ENCODE results near the gene CTIF.
"Not testable (repeated sequence)": the region's sequence is repeated elsewhere in the genome, so short reads cannot be mapped to it uniquely, and the experiment has no call there.

CTIF gene

DNA sequence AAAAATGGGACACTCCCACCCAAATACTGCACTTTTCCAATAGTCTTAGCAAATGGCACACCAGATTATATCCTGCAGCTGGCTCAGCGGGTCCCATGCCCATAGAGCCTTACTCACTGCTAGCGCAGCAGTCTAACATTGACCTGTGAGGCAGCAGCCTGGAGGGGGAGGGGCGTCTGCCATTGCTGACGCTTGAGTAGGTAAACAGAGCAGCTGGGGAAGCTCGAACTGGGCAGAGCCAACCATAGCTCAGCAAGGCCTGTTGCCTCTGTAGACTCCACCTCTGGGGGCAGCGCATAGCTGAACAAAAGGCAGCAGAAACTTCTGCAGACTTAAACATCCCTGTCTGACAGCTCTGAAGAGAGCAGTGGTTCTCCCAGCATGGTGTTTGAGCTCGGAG, 110.4 kb downstream of the CTIF start:
- DNase-seq, result no peak

DNA sequence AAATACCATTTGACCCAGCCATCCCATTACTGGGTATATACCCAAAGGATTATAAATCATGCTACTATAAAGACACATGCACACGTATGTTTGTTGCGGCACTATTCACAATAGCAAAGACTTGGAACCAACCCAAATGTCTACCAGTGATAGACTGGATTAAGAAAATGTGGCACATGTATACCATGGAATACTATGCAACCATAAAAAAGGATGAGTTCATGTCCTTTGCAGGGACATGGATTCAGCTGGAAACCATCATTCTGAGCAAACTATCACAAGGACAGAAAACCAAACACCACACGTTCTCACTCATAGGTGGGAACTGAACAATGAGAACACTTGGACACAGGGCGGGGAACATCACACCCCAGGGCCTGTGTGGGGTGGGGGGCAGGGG, 115.8 kb downstream of the CTIF start:
- not testable (repeated sequence) for DNase-seq

- DNase-seq, result no peak
Measured at GRCh38 chr18:48655508-48655907, 116.7 kb downstream of the CTIF start.

- no peak for DNase-seq
Measured at GRCh38 chr18:48656176-48656575, 117.3 kb downstream of the CTIF start.

DNA sequence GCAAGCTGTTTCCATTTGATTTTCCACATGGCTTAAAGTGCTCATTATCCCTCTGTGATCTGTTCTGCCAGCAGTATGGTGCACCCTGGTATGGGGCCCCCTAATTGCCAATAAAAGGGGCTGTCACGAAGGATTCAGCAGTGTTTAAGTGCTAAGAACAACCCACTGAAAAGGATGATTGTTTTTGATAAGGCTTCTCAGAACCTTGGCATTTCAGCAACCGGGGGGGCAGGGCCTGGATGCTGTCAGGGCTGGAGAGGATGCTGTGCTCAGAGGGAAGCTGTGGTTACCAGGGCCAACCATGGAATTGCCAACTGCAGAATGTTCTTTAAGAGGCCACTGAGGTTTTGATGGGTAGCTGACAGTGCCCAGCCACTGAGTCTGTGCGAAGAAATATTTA, 117.8 kb downstream of the CTIF start:
- DNase-seq, result no peak

- no peak for DNase-seq
Measured at GRCh38 chr18:48657447-48658120, 118.8 kb downstream of the CTIF start.

- no peak for DNase-seq
Measured at GRCh38 chr18:48658721-48659120, 119.9 kb downstream of the CTIF start.

GRCh38 chr18:48659188-48660009, 120.6 kb downstream of the CTIF start:
- DNase-seq, result no peak

- no peak for DNase-seq
Measured at GRCh38 chr18:48660346-48661228, 121.8 kb downstream of the CTIF start.

DNA sequence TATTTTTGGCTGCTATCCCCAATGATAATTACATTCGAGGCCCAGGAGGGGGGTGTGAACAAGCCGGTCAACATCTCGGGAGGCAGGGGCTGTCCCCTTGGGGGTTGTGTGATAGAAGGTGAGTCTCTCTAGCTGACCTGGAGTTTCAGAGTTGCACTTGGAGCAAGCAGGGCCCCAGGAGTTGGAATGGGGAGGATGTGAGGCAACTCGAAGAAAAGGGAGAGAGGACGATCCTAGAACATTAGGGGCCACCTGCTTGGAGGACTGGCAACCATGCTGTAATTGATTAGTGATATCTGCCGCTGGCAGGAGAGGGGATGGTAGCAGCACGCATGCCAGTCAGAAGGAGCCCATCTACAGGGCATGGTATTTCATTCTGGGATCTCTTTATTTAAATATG, 122.6 kb downstream of the CTIF start:
- DNase-seq, result no peak

DNA sequence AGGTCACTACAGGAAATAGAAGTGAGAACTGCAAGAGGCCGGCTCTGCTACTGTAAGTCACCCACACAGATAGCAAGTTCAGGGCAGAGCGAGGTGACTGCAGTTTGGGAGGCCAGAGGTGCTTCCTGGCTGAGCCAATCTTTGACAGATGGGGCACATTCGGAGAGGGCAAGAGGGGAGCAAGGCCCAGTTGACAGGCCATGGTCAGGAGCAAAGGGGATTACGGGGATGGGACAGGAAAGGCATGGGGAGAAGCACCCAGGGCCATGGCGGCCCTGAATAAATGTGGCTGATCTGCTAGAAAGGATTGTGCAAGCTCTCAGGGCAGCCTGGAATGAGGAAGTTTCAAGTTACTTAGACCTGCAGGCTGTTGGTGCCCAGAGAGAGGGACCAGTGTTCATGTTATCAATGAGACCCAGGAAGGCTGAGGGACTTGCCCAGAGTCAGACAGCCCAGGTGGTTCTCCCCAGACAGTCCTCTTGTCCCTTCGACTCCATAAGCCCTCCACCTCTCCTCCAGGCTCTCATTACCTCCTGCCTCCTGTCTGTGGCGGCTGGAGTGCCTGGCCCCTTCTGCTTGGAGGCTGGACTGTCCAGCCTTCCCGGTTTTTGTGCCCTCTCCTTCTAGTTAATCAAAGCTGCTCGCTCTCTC, 123.3 kb downstream of the CTIF start:
- no peak for DNase-seq

GRCh38 chr18:48663096-48663930, 124.5 kb downstream of the CTIF start:
- no peak for DNase-seq

- DNase-seq, result peak; percentile 66
Measured at GRCh38 chr18:48663931-48664847, 125.4 kb downstream of the CTIF start.

- no peak for DNase-seq
Measured at GRCh38 chr18:48665654-48666053, 126.8 kb downstream of the CTIF start.

DNA sequence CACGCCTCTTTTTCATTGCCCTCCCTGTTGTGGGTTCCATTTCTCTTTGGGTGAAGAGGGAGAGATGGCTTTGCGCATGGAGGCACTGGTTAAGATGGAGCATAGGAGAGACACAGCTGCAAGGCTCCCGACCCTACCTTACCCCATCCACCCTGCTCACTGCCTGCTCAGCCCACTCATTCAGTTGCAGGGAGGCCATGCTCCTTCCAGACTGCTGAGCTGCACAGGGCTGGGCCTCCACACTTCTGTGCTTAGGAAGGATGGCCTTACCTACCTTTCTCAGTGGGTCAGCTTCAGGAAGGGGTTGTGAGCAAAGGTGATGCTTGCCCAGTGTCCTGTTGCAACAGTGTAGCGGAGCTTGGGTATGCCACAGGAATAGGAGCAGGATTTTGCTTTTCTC, 127.8 kb downstream of the CTIF start:
- DNase-seq, result no peak

DNA sequence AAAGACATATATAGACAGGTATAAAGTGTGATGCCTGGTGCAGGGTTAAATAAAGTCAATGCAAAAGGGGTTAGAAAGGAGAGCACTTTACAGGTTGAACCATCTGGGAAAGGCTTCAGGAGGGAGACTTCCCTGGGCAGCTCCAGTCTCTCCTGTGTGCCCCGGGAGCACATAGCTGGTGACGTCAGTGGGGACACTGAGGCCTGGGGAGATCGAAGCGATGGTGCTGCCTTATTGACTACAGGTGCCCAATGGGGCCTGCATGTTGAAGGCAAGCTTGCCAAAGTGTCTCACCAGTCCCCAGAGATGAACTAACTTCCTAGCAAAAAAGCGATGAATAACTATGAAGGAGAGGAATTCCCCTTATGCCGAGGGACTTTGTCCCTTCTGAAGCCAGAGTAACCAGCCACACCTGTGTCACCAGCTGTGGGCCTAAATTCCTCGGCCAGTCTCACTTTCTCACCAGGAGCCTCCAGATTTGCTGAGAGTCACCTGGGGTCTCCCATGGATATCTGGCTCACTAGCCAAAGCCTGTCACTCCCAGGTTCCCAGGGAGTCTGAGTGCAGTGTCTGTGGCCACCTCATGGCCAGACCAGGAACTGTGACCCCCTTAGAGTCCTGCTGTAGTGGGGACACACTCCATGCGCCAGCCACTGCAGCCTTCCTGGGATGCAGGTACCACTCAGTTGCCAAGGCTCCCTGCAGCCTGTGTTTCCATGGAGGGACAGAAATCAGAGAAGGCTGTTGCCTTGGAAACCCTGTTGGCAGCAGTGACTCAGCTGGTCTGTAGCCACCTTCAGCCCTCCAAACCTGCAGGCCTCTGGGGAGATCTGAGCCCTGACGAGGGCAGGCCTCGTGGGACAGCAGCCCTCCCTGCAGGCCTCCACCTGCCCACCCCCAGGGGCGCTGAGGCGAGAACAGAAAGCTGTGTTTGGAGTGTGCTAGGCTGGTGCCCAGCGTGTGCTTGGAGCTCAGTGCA, 128.7 kb downstream of the CTIF start:
- no peak for DNase-seq

DNA sequence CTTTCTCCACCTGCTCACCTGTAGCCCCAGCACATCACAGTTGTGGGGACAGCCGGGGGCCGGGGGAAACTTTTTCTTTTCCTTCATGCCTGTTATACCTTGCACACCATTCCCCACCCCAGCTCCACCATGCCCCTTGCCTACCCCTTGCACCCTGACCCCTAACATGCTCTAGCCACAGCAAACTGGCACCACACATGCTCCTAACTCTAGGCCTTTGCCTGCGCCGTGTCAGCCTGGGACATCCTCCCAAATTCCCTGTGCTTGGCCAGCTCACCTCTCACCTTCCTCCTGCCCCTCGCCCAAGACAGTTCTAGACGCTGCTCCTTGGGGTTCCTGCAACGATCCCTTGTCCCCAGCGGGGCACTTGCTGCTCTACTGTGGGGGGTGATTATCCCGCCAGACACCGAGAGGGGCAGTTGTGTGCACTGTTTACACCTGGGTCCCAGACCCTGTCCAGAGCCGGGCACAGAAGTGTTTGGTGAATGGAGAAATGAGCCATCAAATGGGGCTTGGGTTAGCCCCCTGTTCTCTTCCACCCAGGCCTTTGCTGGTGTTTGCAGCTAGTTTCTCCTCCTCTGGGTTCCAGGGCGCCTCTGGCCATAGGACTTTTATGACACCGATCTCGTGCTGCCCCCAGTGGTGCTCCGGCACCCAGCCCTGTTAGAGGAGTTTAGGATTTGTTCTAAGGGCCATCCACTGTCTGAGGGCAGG, 129.8 kb downstream of the CTIF start:
- no peak for DNase-seq

GRCh38 chr18:48669180-48669675, 130.4 kb downstream of the CTIF start:
- no peak for DNase-seq
